ENCODE results near the gene A2ML1.
"Not testable (repeated sequence)": the region's sequence is repeated elsewhere in the genome, so short reads cannot be mapped to it uniquely, and the experiment has no call there.

The A2ML1 gene

GRCh38 chr12:8849876-8850275 is 27.5 kb downstream of the A2ML1 start:
- no peak overlapping the region for H3K4me2 ChIP-seq (ENCODE audit: low read length)
- no peak overlapping the region for H3K4me3 ChIP-seq (ENCODE audit: low read length)
- no peaks in the 10 kb centered on the region for H3K36me3 ChIP-seq (ENCODE audit: control insufficient read depth, low read length)
- H3K9me3 ChIP-seq (ENCODE audit: control insufficient read depth, insufficient read depth, low read length) = no peaks in the 10 kb centered on the region
- H3K27me3 ChIP-seq (ENCODE audit: control insufficient read depth, low read length) = no peaks in the 10 kb centered on the region; the same call in 1 of the 2 replicates
- no peaks in the 10 kb centered on the region for H3F3A ChIP-seq (ENCODE audit: control insufficient read depth, insufficient read depth)
- H3K9me2 ChIP-seq (replicated peaks; ENCODE audit: control insufficient read depth, low read length) = no peaks in the 10 kb centered on the region
- no peaks in the 10 kb centered on the region for H4K20me1 ChIP-seq (ENCODE audit: control insufficient read depth, insufficient read depth, low read depth, low read length)
- no peak for TF ChIP-seq EZH2phosphoT487 (IDR thresholded peaks at IDR 0.05; ENCODE audit: borderline replicate concordance, low read length)
- no peak for TF ChIP-seq CTCF (IDR thresholded peaks at IDR 0.05; ENCODE audit: low read depth, low read length, poor library complexity, severe bottlenecking)
- H3K4me1 ChIP-seq (ENCODE audit: control insufficient read depth, low read length) = no peaks in the 10 kb centered on the region
- H3K27ac ChIP-seq (ENCODE audit: low read depth, low read length) = no peak overlapping the region
- H3K79me2 ChIP-seq (ENCODE audit: control insufficient read depth, low read length) = no peaks in the 10 kb centered on the region

GRCh38 chr12:8852119-8852518 is 29.7 kb downstream of the A2ML1 start:
- no peak overlapping the region for H3K4me2 ChIP-seq (ENCODE audit: low read length)
- H4K20me1 ChIP-seq (ENCODE audit: control insufficient read depth, insufficient read depth, low read depth, low read length) = no peaks in the 10 kb centered on the region
- TF ChIP-seq CTCF (IDR thresholded peaks at IDR 0.05; ENCODE audit: low read depth, low read length, poor library complexity, severe bottlenecking) (no peak), EZH2phosphoT487 (IDR thresholded peaks at IDR 0.05; ENCODE audit: borderline replicate concordance, low read length) (no peak)
- H3K9me2 ChIP-seq (replicated peaks; ENCODE audit: control insufficient read depth, low read length) = no peaks in the 10 kb centered on the region
- H3K27me3 ChIP-seq (ENCODE audit: control insufficient read depth, low read length) = peaks cover 3% of the 10 kb centered on the region; the same call in 1 of the 2 replicates
- H3K4me1 ChIP-seq (ENCODE audit: control insufficient read depth, low read length) = no peaks in the 10 kb centered on the region
- H3K27ac ChIP-seq (ENCODE audit: low read depth, low read length) = no peak overlapping the region
- no peaks in the 10 kb centered on the region for H3K9me3 ChIP-seq (ENCODE audit: control insufficient read depth, insufficient read depth, low read length)
- H3F3A ChIP-seq (ENCODE audit: control insufficient read depth, insufficient read depth) = no peaks in the 10 kb centered on the region
- no peaks in the 10 kb centered on the region for H3K36me3 ChIP-seq (ENCODE audit: control insufficient read depth, low read length)
- no peak overlapping the region for H3K4me3 ChIP-seq (ENCODE audit: low read length)
- H3K79me2 ChIP-seq (ENCODE audit: control insufficient read depth, low read length) = no peaks in the 10 kb centered on the region

GRCh38 chr12:8855891-8856290 is 33.5 kb downstream of the A2ML1 start:
- no peaks in the 10 kb centered on the region for H3K36me3 ChIP-seq (ENCODE audit: control insufficient read depth, low read length)
- peaks cover 3% of the 10 kb centered on the region; the same call in 1 of the 2 replicates for H3K27me3 ChIP-seq (ENCODE audit: control insufficient read depth, low read length)
- H3K4me2 ChIP-seq (ENCODE audit: low read length) = no peak overlapping the region
- H4K20me1 ChIP-seq (ENCODE audit: control insufficient read depth, insufficient read depth, low read depth, low read length) = no peaks in the 10 kb centered on the region
- no peaks in the 10 kb centered on the region for H3K9me2 ChIP-seq (replicated peaks; ENCODE audit: control insufficient read depth, low read length)
- no peaks in the 10 kb centered on the region for H3F3A ChIP-seq (ENCODE audit: control insufficient read depth, insufficient read depth)
- 0 out of 2 replicates have a peak, but pooled peaks cover 4% of the 10 kb centered on the region for H3K4me1 ChIP-seq (ENCODE audit: control insufficient read depth, low read length)
- TF ChIP-seq EZH2phosphoT487 (IDR thresholded peaks at IDR 0.05; ENCODE audit: borderline replicate concordance, low read length) (no peak), CTCF (IDR thresholded peaks at IDR 0.05; ENCODE audit: low read depth, low read length, poor library complexity, severe bottlenecking) (no peak)
- no peak overlapping the region for H3K27ac ChIP-seq (ENCODE audit: low read depth, low read length)
- no peaks in the 10 kb centered on the region for H3K9me3 ChIP-seq (ENCODE audit: control insufficient read depth, insufficient read depth, low read length)
- H3K4me3 ChIP-seq (ENCODE audit: low read length) = no peak overlapping the region
- H3K79me2 ChIP-seq (ENCODE audit: control insufficient read depth, low read length) = no peaks in the 10 kb centered on the region

GRCh38 chr12:8859448-8859847 is 37.0 kb downstream of the A2ML1 start:
- not testable (repeated sequence) for H3K4me1 ChIP-seq (ENCODE audit: control insufficient read depth, low read length); H3K9me2 ChIP-seq (replicated peaks; ENCODE audit: control insufficient read depth, low read length); H3K9me3 ChIP-seq (ENCODE audit: control insufficient read depth, insufficient read depth, low read length); H3F3A ChIP-seq (ENCODE audit: control insufficient read depth, insufficient read depth); H3K4me2 ChIP-seq (ENCODE audit: low read length); H3K27ac ChIP-seq (ENCODE audit: low read depth, low read length); H4K20me1 ChIP-seq (ENCODE audit: control insufficient read depth, insufficient read depth, low read depth, low read length); H3K27me3 ChIP-seq (ENCODE audit: control insufficient read depth, low read length); H3K36me3 ChIP-seq (ENCODE audit: control insufficient read depth, low read length); H3K4me3 ChIP-seq (ENCODE audit: low read length); H3K79me2 ChIP-seq (ENCODE audit: control insufficient read depth, low read length)
